GM10266 (cell line): ENCODE results near the gene DUSP9.
"Not testable (repeated sequence)": the region's sequence is repeated elsewhere in the genome, so short reads cannot be mapped to it uniquely, and the experiment has no call there.

ENCODE experiments used
- DNase-seq: peaks from one replicate; pipeline ENCODE4 v3.0.0; 2012; ENCODE audit errors: extremely low spot score
- CTCF ChIP-seq: IDR thresholded peaks from 2 replicates; pipeline ENCODE4 v1.5.1; 2012; ENCODE audit warnings: mild to moderate bottlenecking, low read depth; ENCODE audit not compliant: control insufficient read depth, insufficient read depth; ENCODE audit errors: missing control alignments

Gene DUSP9

GRCh38 chrX:153694687-153695270, 47.8 kb downstream of the DUSP9 start:
- DNase-seq, result no peak
- no peak for TF ChIP-seq CTCF

- no peak for DNase-seq
- no peak for TF ChIP-seq CTCF
These were observed 49.1 kb downstream of the DUSP9 start for GRCh38 chrX:153696100-153696499.

GRCh38 chrX:153696538-153696937, 49.5 kb downstream of the DUSP9 start:
- not testable (repeated sequence) for DNase-seq

- DNase-seq, result not testable (repeated sequence)
These were observed 50.2 kb downstream of the DUSP9 start for GRCh38 chrX:153696986-153697722.

- no peak for DNase-seq
- no peak for TF ChIP-seq CTCF
These were observed 51.2 kb downstream of the DUSP9 start for GRCh38 chrX:153697924-153698865.

GRCh38 chrX:153699210-153699783, 52.3 kb downstream of the DUSP9 start:
- not testable (repeated sequence) for DNase-seq

GRCh38 chrX:153699784-153700371, 52.9 kb downstream of the DUSP9 start:
- not testable (repeated sequence) for DNase-seq

- no peak for TF ChIP-seq CTCF
- DNase-seq, result no peak
These were observed 53.5 kb downstream of the DUSP9 start for GRCh38 chrX:153700376-153700945.
